HepG2 (cell line): ENCODE measurements around the gene FERMT2. TPM values are rescaled to one million over a fixed set of nuclear protein-coding genes. Genes with fewer than 3 reads are reported as not detected.

ENCODE experiments used
- FOXA3 ChIP-seq: IDR thresholded peaks from 2 replicates; pipeline ENCODE4 v1.6.1; 2016; ENCODE audit warnings: missing genetic modification reagents, missing compliant biosample characterization
- FOXP1 ChIP-seq, 2 experiments: fragments of 450-650 bp in 1 of 2; IDR thresholded peaks; 2 replicates each; pipeline ENCODE4 v1.6.1; 2017 to 2018; ENCODE audit warnings: antibody characterized with exemption in 1 of 2
- HNRNPLL ChIP-seq: fragments of 200-400 bp; formaldehyde crosslinking; IDR thresholded peaks from 2 replicates; pipeline ENCODE4 v1.6.1; 2017; ENCODE audit warnings: mild to moderate bottlenecking, low read depth, low read length; ENCODE audit not compliant: poor library complexity, severe bottlenecking
- KAT8 ChIP-seq: IDR thresholded peaks from 2 replicates; pipeline ENCODE4 v1.6.1; 2016; ENCODE audit warnings: missing genetic modification reagents, missing compliant biosample characterization
- MAFG ChIP-seq: sonication (generic); formaldehyde crosslinking; IDR thresholded peaks from 2 replicates; pipeline ENCODE4 v1.5.1; 2020; ENCODE audit warnings: mild to moderate bottlenecking, missing genetic modification reagents
- MZF1 ChIP-seq: sonication (generic); formaldehyde crosslinking; IDR thresholded peaks from 2 replicates; pipeline ENCODE4 v1.8.1; 2023; ENCODE audit warnings: mild to moderate bottlenecking, missing genetic modification reagents, borderline replicate concordance
- NFE2L2 ChIP-seq: fragments of 150-350 bp; IDR thresholded peaks from 2 replicates; pipeline ENCODE4 v1.6.1; 2014; ENCODE audit warnings: low read length
- NFKBIZ ChIP-seq: IDR thresholded peaks from 2 replicates; pipeline ENCODE4 v1.6.1; 2018; ENCODE audit warnings: missing genetic modification reagents, missing compliant biosample characterization
- PHF21A ChIP-seq: sonication (generic); formaldehyde crosslinking; IDR thresholded peaks from 2 replicates; pipeline ENCODE4 v1.5.0; 2020; ENCODE audit warnings: mild to moderate bottlenecking, missing genetic modification reagents
- ZNF550 ChIP-seq: sonication (generic); formaldehyde crosslinking; IDR thresholded peaks from 2 replicates; pipeline ENCODE4 v1.4.0; 2020; ENCODE audit warnings: mild to moderate bottlenecking, missing genetic modification reagents, borderline replicate concordance
- polyA plus RNA-seq, 8 experiments: library from polyadenylated mRNA; depleted of rRNA in 3 of 8; stranded (reverse) in 7 of 8; unstranded in 1 of 8; fragments of >200 nt; fragmentation: Illumina TruSeq in 4 of 8; extraction: Trizol in 4 of 8; gene quantifications; 2 replicates each; pipeline versions ENCODE4 v1.2.1 to v1.2.3, GENCODE V29; 2011 to 2016; ENCODE audit warnings: low read depth in 4 of 8, missing spikeins in 1 of 8, mixed read lengths in 1 of 8; ENCODE audit not compliant: insufficient read depth in 1 of 8
- total RNA-seq, 5 experiments: library from RNA; depleted of rRNA; stranded (reverse); fragments of >200 nt; fragmentation: Illumina TruSeq; extraction: Trizol; gene quantifications; 2 replicates each; pipeline ENCODE4 v1.2.3, GENCODE V29; 2016; ENCODE audit warnings: low read depth in 1 of 5
- TF ChIP-seq, protein P1 (sequence below): sonication (generic); formaldehyde crosslinking; IDR thresholded peaks from 2 replicates; pipeline ENCODE4 v1.4.0; 2020; ENCODE audit warnings: low read depth, mild to moderate bottlenecking, missing genetic modification reagents
- TF ChIP-seq, protein P2 (sequence below): sonication (generic); formaldehyde crosslinking; IDR thresholded peaks from 2 replicates; pipeline ENCODE4 v1.4.0; 2020; ENCODE audit warnings: missing genetic modification reagents
- TF ChIP-seq, protein P3 (sequence below), 2 experiments: IDR thresholded peaks; 2 replicates each; pipeline ENCODE4 v1.6.1; 2011 to 2012; ENCODE audit warnings: low read length in 2 of 2, borderline replicate concordance in 1 of 2, low read depth in 1 of 2, mild to moderate bottlenecking in 1 of 2, moderate library complexity in 1 of 2
- TF ChIP-seq, protein P4 (sequence below): sonication (generic); formaldehyde crosslinking; IDR thresholded peaks from 2 replicates; pipeline ENCODE4 v1.5.0; 2020; ENCODE audit warnings: missing genetic modification reagents
- TF ChIP-seq, protein P5 (sequence below): sonication (generic); formaldehyde crosslinking; IDR thresholded peaks from 2 replicates; pipeline ENCODE4 v1.5.0; 2020; ENCODE audit warnings: mild to moderate bottlenecking, missing genetic modification reagents

The FERMT2 gene
- total and polyA plus RNA-seq, 2 of the 13 experiments (the other 11 are each of a cell fraction or from before 2014, with no cell fraction given), result 36.2 to 60.4 TPM

DNA sequence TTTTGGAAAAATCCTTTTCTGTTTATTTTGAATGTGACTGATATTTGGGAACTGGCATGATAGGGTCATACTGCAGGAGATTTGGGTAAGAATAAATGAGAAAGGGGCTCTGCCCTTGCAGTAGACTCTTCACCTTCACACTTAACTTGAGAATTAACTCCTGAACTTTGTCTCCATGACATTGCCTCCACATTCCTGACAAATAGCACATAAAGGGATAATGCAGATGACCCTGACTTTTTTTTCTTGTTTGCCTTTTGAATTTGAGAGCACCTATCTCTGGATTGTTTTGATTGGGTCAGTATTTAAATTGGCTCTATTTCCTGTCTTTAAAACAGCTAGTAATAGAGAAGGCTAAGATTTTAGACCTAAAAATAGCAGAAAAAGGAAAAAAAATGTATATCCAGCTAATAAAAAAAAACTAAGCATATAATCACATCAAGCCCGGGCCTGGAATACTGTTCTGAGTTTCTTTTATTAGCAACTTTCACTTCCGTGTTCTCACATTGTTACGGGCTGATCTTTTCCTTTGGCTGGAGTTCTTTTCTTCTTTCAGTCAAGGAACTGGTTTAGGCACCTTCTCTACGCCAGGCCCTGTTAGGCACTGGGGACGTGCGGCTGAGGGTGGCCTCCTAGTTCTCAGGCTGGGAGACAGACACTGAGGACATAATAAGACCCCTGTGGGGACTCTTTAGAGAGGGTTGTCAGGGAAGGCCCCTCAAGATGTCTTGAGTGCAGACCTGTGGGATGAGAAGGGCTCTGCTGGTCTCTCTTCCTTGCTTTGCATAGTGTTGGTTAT is 106.4 kb downstream of the FERMT2 start (continued):
- TF ChIP-seq, protein P1, sequence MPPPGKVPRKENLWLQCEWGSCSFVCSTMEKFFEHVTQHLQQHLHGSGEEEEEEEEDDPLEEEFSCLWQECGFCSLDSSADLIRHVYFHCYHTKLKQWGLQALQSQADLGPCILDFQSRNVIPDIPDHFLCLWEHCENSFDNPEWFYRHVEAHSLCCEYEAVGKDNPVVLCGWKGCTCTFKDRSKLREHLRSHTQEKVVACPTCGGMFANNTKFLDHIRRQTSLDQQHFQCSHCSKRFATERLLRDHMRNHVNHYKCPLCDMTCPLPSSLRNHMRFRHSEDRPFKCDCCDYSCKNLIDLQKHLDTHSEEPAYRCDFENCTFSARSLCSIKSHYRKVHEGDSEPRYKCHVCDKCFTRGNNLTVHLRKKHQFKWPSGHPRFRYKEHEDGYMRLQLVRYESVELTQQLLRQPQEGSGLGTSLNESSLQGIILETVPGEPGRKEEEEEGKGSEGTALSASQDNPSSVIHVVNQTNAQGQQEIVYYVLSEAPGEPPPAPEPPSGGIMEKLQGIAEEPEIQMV, result no peak
- 0 out of 2 replicates have a peak, but pooled peaks have one; percentile 31 for TF ChIP-seq KAT8 (CRISPR knock-in tag)
- peak; percentile 45 for TF ChIP-seq FOXA3 (CRISPR knock-in tag)
- TF ChIP-seq NFE2L2, result no peak
- TF ChIP-seq, protein P2, sequence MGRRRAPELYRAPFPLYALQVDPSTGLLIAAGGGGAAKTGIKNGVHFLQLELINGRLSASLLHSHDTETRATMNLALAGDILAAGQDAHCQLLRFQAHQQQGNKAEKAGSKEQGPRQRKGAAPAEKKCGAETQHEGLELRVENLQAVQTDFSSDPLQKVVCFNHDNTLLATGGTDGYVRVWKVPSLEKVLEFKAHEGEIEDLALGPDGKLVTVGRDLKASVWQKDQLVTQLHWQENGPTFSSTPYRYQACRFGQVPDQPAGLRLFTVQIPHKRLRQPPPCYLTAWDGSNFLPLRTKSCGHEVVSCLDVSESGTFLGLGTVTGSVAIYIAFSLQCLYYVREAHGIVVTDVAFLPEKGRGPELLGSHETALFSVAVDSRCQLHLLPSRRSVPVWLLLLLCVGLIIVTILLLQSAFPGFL (CRISPR knock-in tag), result no peak
- TF ChIP-seq MZF1 (CRISPR knock-in tag), result no peak
- TF ChIP-seq, protein P3, sequence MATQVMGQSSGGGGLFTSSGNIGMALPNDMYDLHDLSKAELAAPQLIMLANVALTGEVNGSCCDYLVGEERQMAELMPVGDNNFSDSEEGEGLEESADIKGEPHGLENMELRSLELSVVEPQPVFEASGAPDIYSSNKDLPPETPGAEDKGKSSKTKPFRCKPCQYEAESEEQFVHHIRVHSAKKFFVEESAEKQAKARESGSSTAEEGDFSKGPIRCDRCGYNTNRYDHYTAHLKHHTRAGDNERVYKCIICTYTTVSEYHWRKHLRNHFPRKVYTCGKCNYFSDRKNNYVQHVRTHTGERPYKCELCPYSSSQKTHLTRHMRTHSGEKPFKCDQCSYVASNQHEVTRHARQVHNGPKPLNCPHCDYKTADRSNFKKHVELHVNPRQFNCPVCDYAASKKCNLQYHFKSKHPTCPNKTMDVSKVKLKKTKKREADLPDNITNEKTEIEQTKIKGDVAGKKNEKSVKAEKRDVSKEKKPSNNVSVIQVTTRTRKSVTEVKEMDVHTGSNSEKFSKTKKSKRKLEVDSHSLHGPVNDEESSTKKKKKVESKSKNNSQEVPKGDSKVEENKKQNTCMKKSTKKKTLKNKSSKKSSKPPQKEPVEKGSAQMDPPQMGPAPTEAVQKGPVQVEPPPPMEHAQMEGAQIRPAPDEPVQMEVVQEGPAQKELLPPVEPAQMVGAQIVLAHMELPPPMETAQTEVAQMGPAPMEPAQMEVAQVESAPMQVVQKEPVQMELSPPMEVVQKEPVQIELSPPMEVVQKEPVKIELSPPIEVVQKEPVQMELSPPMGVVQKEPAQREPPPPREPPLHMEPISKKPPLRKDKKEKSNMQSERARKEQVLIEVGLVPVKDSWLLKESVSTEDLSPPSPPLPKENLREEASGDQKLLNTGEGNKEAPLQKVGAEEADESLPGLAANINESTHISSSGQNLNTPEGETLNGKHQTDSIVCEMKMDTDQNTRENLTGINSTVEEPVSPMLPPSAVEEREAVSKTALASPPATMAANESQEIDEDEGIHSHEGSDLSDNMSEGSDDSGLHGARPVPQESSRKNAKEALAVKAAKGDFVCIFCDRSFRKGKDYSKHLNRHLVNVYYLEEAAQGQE (IDR thresholded peaks at IDR 0.05; ENCODE audit: borderline replicate concordance in 1 of 2, low read depth in 1 of 2, low read length in 2 of 2), result no peak
- TF ChIP-seq NFKBIZ, result no peak
- no peak for TF ChIP-seq ZNF550
- no peak for TF ChIP-seq HNRNPLL
- no peak for TF ChIP-seq MAFG
- TF ChIP-seq PHF21A (CRISPR knock-in tag), result peak; percentile 37; the same call in 1 of the 2 replicates
- TF ChIP-seq, protein P4, sequence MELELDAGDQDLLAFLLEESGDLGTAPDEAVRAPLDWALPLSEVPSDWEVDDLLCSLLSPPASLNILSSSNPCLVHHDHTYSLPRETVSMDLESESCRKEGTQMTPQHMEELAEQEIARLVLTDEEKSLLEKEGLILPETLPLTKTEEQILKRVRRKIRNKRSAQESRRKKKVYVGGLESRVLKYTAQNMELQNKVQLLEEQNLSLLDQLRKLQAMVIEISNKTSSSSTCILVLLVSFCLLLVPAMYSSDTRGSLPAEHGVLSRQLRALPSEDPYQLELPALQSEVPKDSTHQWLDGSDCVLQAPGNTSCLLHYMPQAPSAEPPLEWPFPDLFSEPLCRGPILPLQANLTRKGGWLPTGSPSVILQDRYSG (CRISPR knock-in tag), result no peak
- TF ChIP-seq, protein P5, sequence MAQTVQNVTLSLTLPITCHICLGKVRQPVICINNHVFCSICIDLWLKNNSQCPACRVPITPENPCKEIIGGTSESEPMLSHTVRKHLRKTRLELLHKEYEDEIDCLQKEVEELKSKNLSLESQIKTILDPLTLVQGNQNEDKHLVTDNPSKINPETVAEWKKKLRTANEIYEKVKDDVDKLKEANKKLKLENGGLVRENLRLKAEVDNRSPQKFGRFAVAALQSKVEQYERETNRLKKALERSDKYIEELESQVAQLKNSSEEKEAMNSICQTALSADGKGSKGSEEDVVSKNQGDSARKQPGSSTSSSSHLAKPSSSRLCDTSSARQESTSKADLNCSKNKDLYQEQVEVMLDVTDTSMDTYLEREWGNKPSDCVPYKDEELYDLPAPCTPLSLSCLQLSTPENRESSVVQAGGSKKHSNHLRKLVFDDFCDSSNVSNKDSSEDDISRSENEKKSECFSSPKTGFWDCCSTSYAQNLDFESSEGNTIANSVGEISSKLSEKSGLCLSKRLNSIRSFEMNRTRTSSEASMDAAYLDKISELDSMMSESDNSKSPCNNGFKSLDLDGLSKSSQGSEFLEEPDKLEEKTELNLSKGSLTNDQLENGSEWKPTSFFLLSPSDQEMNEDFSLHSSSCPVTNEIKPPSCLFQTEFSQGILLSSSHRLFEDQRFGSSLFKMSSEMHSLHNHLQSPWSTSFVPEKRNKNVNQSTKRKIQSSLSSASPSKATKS, result no peak
- no peak for TF ChIP-seq FOXP1 (IDR thresholded peaks at IDR 0.05)
- peak; percentile 46; the same call in 1 of the 2 replicates for TF ChIP-seq FOXP1 (CRISPR knock-in tag; IDR thresholded peaks at IDR 0.05)
